DLD1 (cell line): ENCODE measurements around the gene BLID.

Experiments used
- in situ Hi-C: cut with HindIII; loops from 2 replicates; pipeline ENCODE4 v1.10.0; 2017; ENCODE audit warnings: low sequenced_read_pairs

The BLID gene, protein sequence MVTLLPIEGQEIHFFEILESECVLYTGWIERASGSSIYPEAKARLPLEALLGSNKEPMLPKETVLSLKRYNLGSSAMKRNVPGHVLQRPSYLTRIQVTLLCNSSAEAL

DNA sequence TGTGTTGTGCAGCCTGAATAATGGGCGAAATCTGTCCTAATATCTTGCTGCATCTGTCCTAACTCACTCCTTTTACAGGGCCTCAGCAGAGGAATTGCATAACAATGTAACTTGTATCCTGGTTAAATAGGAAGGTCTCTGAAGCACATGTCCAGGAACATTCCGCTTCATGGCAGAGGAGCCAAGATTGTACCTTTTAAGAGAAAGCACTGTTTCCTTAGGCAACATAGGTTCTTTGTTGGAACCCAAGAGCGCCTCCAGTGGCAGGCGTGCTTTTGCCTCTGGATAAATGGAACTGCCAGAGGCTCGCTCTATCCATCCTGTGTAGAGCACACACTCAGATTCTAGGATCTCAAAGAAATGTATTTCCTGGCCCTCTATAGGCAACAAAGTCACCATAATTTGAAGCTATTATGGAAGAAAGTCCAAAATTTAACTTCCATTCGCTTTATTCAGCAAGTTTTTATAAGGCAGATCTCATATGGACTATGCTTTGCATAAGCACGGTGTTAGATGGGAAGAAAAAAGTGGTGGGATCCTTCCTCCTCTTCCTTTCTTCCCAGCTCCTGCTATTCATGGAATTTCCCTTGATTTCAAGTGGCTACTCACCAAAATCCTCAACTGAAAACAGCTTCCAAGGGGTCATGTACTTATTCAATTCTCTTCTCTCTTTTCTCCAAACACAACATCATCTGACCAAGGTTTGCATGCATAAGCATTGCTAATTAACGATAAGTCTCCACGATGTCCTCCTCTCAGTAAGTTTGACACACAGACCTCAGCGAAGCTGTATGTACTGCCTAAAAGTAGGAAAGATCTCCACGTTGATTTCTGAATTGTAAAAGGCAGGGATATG, at the start of gene BLID:
TSS of gene BLID (minus strand) at position 692 of the 856 bp plus-strand sequence. CDS start at position 399, 293 bp downstream.
- in situ Hi-C loops, result no loop called here

DNA sequence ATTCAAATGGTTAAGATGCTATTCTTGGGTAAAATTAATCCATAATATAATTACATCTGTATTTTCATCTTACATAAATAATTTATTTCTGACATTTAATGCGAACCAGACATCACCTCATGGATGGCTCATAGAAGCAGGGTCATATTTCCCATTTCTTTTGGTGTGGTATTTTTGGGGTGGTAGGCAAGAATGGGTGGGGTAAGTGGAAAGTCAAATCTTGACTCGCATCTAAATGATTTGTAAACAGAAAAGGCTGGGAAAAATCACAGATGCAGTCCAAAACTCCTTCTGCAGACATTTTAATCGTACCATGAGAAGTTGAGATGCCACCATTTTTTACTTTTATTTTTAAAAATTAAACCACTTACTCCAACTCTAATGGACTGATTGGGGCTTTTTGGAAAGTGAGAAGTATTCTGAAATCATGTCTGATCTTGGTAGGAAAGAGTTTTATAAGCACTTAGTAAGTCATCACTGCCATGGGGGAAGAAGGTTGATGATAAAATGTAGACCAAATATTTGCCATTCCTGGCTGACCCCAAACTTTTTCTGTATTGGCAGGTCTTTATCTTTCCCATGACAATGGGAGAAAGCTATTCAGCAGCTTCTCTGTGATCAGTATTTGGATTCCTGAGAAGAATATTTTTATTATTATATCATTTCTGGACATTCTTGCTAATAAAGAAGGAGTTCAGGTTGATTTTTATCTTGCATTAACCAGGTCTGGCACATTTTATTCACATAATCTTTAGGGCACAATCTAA, 47.2 kb upstream of the BLID start:
- in situ Hi-C loops, result no loop called here

DNA sequence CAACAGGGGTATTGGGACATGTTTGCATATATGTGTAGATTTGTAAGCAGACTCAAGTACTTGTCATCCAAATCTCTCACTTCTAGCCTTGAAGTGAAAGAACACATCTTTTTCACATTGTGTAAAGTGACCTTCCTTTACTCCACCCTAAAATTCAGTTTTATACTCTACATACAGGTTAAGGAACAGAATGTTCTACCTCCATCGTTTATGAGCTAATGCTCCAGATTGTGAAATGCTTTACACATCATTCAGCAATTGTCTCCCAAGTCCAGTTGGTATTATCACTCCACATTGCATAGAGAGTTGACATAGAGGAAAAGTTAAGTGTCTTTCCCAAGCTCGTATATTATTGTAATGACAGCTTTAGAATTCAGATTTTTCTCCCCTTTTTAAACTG, 46.1 kb upstream of the BLID start:
- in situ Hi-C loops, result no loop called here

DNA sequence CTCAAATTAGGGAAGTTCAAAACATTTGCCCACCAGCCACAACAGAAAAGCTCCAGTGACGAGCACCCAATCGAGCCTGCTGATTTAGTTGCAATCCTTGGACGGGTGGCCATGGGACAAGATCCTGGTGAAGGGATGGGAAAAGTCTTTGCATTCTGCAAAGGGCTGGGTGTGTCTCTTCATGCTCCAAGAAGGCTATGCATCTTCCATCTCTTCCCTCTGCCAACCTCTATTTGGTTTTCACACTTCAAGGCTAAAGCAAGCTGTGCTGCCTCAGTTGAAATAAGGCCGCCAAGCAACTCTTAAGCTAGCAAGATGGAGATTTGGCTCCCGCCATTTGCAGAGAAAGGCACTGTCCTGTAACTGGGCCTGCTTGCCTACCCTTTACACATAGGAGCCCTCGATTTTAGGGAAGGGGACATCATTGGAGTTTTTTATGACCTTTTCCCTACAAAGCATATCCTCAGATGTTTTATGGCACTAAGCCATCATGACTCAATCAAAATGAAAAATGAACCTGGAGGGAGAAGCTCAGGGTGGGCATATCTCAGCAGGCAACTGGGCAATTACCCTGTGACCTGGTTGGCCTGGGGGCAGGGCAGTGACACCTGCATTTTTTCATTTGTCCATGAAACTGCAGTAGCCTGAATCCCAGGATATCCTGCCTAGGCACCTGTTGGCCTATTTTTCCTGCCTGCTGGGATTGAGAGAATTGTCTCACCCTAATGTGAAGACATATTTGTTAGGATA, 45.0 kb upstream of the BLID start:
- in situ Hi-C loops, result no loop called here

DNA sequence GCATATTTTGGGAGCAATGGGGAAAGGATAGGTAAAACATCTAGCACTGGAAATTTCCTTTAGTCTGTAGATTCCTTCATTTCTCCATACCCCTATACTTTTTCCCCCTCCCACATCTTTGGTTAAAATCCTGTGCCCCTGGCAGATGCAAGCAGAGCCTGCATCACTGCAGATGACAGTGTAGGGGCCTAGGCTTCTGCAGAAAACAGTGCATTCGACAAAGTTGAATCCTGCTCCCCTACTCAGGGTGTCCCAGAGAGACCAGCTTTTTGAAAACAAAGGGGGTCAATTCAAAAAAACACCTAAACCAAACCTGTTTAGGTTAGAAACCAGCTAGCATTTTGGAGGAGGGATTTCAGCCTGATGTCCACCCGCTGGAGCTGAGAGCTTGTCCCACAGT, 43.8 kb upstream of the BLID start:
- in situ Hi-C loops, result no loop called here

DNA sequence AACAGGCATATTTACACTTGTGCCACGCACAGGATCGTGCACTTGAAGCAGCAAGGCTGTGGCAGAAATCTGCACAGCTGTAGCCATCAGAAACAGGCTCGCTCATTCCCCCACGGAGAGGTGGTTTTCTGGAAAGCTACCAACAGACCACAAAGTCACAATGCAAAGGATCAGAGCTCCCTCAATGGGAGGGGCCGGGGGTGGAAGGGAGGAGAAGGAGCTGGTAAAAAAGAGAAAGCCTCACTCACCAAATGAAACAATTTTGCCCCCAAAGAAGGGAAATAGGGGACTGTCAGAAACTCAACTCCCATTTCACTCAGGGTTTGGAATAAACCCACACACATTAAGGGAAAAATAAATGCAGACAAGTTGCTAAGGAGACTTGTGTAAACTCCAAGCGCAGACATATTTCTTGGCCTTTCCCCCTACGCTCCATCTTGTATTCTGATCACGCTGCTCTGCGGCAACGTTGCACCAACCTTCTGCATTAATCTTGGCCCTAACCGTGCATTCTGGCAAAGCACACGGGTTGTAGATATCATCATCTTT, 43.2 kb upstream of the BLID start:
- in situ Hi-C loops, result no loop called here

DNA sequence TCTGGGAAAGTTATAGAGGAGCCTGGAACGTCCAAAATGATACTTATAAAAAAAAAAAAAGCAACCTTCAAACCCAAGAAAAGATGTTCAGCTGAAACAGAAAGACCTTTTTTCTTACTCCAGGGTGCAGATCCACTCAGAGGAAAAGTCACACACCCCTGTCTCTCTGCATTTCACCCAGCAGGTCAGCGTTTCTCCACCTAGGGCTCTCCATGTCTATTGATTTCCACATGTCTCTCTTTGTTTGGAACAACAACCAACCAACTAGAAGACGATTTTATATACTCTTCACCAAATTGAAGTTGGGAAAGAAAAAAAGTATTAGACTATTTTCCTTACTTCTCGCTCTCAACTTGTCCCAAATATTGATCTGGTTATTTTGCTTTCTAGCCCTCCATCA, 42.2 kb upstream of the BLID start:
- in situ Hi-C loops, result no loop called here

DNA sequence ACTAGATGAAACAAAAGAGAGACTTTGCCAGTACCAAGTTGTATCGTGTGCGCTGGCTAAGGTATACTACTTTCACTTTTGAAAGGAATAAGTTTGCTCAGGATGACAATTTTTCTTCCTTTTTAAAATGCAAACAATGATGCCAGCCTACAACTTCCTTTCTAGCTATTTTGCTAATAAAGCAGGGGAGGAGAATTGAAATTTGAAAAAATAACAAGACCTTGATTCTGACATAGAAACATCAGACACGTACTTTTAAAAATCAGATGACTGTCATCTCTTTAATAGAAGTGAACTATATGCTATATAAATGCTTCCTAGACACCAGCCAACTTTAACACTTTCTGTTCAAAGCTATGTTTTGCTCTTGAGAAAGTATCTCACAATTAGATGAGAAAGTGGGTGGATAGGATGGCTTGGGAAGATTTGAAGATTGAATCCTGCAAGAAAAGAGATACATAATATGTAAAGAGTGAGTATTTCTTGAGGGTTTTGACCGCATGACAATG, 41.7 kb upstream of the BLID start:
- in situ Hi-C loops, result no loop called here

DNA sequence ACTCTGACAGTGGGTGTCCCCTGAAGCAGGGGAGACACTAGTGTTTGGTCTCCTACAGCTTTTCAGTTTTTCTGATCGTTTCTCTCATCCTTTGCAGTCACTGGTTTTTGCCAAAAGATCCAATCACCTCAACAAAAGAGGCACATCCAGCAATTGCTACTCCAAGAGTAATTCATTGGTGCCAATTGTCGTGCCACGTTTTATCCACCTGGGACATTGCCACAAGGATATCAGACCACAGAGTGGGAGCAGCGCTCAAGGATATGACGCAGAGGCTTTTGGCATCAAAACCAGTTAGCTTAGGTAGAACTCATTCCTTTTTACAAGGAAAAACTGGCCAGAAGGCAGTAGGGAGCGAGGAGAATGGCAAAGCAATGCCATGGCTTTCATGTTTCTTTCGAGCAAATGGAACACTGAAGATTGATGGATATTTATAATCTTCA, 40.9 kb upstream of the BLID start:
- in situ Hi-C loops, result no loop called here

DNA sequence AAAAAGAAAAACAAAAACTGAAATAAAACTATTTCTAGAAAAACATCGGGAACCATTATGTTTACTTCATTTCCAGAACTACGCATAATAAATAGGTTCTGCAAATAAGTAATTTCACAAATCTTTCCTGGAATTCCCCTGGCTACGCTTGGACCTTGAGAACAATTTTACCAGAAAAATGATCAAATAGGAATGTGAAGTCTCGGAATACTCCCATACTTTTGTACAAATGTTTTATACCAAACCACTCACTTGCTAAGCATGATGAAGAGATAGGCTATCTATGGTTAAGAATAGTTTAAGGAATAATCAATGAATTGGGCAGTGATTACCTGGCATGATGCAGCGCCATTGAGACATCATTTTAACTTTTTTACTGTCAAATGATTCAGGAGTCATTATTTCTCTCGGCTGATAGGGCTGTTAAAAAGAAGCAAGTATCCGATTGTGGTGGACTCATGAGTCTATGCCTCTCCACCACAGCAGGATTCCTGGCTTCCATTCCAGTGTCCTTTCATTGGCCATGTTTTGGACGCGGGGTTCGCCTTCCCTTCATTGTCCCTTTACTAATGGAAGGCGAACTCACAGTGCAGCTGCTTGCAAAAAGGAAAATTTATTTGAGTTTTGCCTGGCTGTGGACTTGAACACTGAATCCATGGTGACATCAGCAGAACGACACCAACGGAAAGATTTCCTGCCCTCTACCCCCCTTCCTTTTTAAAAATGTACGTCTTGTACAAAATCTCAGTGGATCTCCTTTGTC, 39.9 kb upstream of the BLID start:
- in situ Hi-C loops, result no loop called here

DNA sequence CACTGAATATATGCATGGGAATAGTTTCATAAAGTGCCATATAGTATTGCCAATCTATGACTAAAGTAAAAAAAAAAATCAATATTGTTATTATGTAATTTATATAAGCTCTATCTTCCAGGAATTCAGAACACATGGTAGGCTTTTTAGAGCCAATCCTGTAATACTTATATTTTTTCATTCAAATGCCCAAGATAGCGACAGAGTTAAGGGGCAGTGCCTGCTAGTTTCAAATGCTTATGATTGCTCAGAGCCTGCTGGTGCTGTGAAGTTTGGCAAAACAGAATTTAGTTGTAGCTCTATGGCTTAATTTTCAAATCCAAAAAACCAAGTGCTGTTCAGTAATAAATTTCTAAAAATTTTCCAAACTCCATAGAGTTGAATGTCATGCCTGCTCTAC, 39.0 kb upstream of the BLID start:
- in situ Hi-C loops, result no loop called here

DNA sequence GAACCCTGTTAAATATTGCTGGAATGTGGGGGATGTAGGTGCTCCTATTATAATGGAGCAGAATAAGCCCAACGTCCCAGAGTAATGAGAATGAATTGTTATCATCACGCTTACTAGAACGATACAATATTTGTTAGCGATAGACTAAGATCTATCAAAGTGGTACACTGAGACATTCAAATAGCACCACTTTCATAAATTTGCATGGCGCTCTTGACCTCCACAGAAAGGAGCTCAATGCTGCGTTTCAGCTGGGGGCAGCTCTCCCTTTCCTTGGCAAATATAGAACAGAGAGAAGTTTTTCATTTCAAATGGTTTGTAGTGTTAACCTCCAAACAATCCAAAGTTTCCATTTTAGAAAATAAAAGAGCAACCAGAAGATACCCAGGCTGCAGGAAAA, 38.2 kb upstream of the BLID start:
- in situ Hi-C loops, result no loop called here

DNA sequence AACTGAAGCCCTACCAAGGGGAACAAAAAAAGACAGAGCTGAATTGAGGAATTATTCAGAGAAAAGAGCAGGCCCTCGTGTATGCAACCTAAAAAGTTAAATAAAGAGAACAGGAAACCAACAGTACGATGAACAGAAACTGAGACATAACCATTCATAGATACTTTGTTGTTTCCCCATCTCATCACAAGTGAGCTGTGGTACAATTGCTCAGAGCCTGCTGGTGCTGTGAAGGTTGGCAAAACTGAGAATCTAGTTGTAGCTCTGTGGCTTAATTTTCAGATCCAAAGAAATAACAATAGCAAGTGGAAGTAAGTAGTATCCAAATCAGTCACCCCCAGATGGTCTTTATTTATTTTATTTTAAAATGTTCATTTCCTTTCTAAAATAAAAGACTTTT, 37.7 kb upstream of the BLID start:
- in situ Hi-C loops, result no loop called here

DNA sequence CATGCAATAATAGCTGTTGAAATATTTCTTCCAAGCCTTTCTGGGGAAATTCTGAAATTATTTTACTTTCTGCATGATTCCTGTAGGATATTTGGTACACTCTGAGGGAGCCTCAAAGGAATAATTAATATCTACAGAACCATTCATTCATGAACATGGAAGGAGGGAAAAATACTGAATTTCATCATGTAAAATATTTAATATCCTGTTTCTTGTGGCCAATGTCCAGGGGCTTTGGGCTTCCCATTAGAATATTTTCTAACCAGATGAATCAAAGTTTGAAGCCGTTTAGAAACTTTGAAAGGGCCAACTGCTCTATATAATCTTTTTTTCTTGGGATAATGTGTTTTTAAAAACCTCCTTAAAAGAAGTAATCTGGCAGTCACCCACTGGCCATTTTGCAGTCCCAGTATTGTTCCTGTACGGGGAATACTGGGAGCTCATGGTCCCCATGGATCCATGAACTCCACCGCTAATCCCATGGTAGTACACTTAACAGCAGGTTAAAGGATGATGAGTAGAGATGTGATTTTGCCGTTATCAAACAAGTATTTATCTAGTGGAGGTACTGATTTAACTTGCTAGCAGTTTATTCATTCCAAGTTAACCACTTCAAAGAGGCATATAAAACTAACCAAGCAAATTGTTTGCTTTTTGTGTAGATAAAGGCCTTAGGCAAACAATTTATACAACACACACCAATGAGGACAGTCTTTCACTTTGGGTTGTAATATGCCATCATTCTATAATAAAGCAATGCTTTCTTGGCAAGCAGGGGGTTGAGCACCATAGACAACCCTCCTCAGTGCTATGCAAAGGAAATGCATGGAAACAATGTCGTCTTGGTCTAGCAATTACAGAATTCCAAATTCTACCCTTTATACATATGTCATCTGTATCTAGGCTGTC, 34.5 kb upstream of the BLID start:
- in situ Hi-C loops, result no loop called here

DNA sequence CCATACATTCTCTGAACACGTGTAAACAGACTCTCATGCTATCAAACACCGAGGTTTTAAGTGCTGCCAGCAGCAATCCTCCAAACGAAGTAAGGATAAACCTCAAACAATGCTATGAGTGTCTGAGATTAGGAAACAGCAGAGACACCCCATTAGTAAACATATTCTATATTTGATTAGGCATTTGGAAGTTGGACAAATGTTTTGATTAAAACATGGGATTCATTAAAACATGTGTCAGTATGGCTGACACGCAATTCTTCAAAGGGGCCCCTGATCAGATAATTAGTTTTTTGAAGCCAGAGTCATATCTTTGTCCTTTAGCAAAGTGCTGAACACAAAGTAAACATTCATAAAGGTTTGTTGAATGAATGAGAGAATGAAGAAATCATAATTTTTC, 33.2 kb upstream of the BLID start:
- in situ Hi-C loops, result no loop called here

DNA sequence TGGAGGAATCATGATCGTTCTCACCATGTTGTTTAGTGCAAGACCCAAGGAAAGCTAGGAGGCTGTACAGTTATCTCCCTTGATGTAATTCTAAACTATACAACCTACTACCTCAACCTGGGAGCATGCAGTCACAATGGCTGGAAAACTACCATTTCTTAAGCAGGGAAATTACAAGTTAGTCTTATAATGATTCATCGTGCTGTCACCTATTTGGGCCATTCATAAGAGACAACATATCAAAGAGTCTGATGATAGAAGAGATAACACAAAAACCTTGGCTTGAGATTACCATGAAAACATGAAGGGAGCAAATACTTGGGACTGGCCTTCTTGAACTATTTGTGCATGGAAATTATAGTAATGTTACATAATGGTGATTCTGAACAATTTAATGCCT, 30.5 kb upstream of the BLID start:
- in situ Hi-C loops, result no loop called here

DNA sequence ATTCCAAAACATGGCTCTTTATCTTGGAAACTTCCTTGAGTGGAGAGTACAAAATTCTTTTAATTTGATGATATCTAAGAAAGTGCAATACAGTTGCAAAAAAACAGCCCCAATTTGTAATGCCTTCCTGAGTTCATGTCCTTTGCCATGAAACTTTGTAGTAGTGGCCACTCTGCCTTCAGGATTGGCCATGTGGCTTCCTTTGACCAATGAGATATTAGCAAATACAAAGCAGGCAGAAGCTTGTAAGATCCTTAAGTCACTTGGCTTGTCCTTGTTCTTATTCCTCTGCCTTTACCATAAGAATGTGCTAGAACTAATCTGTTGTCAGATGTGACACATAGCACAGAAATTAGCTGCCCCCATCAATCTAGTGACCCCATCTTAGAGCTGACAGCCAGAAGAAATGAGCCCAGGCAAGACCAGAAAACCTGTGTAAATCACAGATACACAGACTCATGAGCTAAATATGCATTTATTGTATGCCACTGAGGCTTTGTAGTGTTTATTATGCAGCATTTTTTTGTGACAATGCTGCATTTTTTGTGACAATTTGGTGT, 29.8 kb upstream of the BLID start:
- in situ Hi-C loops, result no loop called here

DNA sequence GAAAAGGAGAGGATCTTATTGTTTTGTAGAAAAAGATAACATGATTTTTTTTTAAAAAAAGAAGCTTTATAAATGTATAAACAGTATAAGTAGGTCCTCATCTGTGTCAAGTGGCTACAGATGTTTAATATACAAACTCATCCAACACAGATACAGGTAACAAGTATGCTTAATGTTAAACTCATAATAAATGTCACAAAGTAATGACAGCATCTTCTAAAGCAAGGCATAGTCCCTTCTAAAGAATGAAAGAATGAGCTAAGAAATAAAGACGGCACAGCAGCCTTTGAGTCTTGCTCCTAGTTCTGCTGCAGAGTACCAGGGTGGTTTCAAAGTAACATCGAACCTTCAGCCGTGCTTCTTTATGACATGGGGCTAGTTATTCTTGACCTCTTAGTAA, 28.7 kb upstream of the BLID start:
- in situ Hi-C loops, result no loop called here

DNA sequence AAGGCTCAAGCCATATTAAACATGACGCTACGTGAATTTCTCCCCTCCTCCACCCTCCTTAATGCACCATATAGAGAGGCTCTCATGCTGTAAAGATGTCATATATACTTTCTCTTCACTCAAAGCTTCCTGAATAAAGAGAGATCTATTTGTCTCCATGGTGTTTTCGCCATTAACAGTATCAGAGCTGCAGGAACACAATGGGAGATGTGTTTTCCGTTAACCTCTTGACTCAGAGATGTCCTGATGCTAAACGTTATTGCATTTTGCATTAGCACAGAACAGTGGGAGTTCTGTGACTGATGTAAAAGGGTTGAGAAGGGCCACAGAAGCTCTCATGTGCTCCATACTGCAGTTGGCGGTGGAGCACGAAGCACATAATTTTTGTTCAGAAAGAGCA, 25.7 kb upstream of the BLID start:
- in situ Hi-C loops, result no loop called here
